GM12891 (cell line): ENCODE measurements around the gene SPAG8.

Source experiments
- PAX5 ChIP-seq: IDR thresholded peaks from 2 replicates; pipeline ENCODE4 v1.6.1; 2011; ENCODE audit warnings: low read length, moderate library complexity, mild to moderate bottlenecking; ENCODE audit not compliant: insufficient read depth, severe bottlenecking
- POLR2A ChIP-seq: IDR thresholded peaks from 2 replicates; pipeline ENCODE4 v1.6.1; 2011; ENCODE audit warnings: low read depth, low read length, control low read depth
- POLR2AphosphoS5 ChIP-seq: IDR thresholded peaks from 2 replicates; pipeline ENCODE4 v1.6.1; 2011; ENCODE audit warnings: low read depth, low read length, control low read depth
- POU2F2 ChIP-seq: IDR thresholded peaks from 2 replicates; pipeline ENCODE4 v1.6.1; 2011; ENCODE audit warnings: low read depth, mild to moderate bottlenecking, control low read depth, low read length, moderate library complexity

- TF ChIP-seq POLR2AphosphoS5, result no peak
- TF ChIP-seq POLR2A, result no peak
- TF ChIP-seq PAX5, result no peak
- TF ChIP-seq POU2F2, result no peak
Observed at GRCh38 chr9:35771075-35771433, 41.0 kb downstream of the SPAG8 start.
